Neural progenitor cell (in vitro differentiated cells): ENCODE measurements around the gene ST6GALNAC2. TPM values are rescaled to one million over a fixed set of nuclear protein-coding genes. Genes with fewer than 3 reads are reported as not detected.

Experiments used
- DNase-seq: peaks from one replicate; pipeline ENCODE4 v3.0.0-alpha.2; 2016; ENCODE audit warnings: low spot score
- H2AFZ ChIP-seq: fragments of 200-600 bp; sonication (generic); replicated peaks from 2 replicates; pipeline ENCODE4 v1.6.1; 2016; ENCODE audit warnings: antibody characterized with exemption
- H3F3A ChIP-seq: fragments of 200-600 bp; sonication (generic); 2 replicates; pipeline ENCODE4 v1.6.1; 2016; ENCODE audit warnings: antibody characterized with exemption, low read depth
- H3K27ac ChIP-seq: fragments of 200-600 bp; sonication (generic); 2 replicates; pipeline ENCODE4 v1.5.1; 2016; ENCODE audit warnings: mild to moderate bottlenecking
- H3K27me3 ChIP-seq: fragments of 200-600 bp; sonication (generic); 2 replicates; pipeline ENCODE4 v1.6.1; 2016; ENCODE audit warnings: mild to moderate bottlenecking, moderate library complexity
- H3K36me3 ChIP-seq: fragments of 200-600 bp; sonication (generic); 2 replicates; pipeline ENCODE4 v1.5.1; 2016
- H3K4me1 ChIP-seq: fragments of 200-600 bp; sonication (generic); 2 replicates; pipeline ENCODE4 v1.6.1; 2016; ENCODE audit warnings: mixed run types
- H3K4me2 ChIP-seq: fragments of 200-600 bp; sonication (generic); 2 replicates; pipeline ENCODE4 v1.6.1; 2016
- H3K4me3 ChIP-seq: fragments of 200-600 bp; sonication (generic); 2 replicates; pipeline ENCODE4 v1.5.1; 2016
- H3K79me2 ChIP-seq: fragments of 200-600 bp; sonication (generic); 2 replicates; pipeline ENCODE4 v1.6.1; 2016; ENCODE audit warnings: low read depth
- H3K9ac ChIP-seq: fragments of 200-600 bp; sonication (generic); 2 replicates; pipeline ENCODE4 v1.6.1; 2016
- H3K9me3 ChIP-seq: fragments of 200-600 bp; sonication (generic); 2 replicates; pipeline ENCODE4 v1.5.1; 2016; ENCODE audit warnings: low read depth
- H4K20me1 ChIP-seq: fragments of 200-600 bp; sonication (generic); 2 replicates; pipeline ENCODE4 v1.6.1; 2016; ENCODE audit warnings: low read depth
- H3K27ac Mint-ChIP-seq: 3 replicates; pipeline ENCODE4 v1.8.0; 2021; ENCODE audit warnings: mixed read lengths
- H3K27me3 Mint-ChIP-seq: 2 replicates; pipeline ENCODE4 v1.8.0; 2022; ENCODE audit warnings: low read depth, mild to moderate bottlenecking, inconsistent platforms, moderate library complexity, mixed read lengths; ENCODE audit not compliant: insufficient read depth
- H3K36me3 Mint-ChIP-seq: 3 replicates; pipeline ENCODE4 v1.8.0; 2021; ENCODE audit warnings: mixed read lengths
- H3K4me1 Mint-ChIP-seq: 3 replicates; pipeline ENCODE4 v1.8.0; 2021; ENCODE audit warnings: mixed read lengths
- H3K4me3 Mint-ChIP-seq: 3 replicates; pipeline ENCODE4 v1.8.0; 2021; ENCODE audit warnings: mild to moderate bottlenecking, moderate library complexity, mixed read lengths
- H3K9me3 Mint-ChIP-seq: 3 replicates; pipeline ENCODE4 v1.8.0; 2020; ENCODE audit warnings: mixed read lengths
- CTCF ChIP-seq: fragments of 200-600 bp; sonication (generic); IDR thresholded peaks from 2 replicates; pipeline ENCODE4 v1.5.1; 2017; ENCODE audit warnings: antibody characterized with exemption, mild to moderate bottlenecking
- EZH2 ChIP-seq: fragments of 200-600 bp; sonication (generic); IDR thresholded peaks from 2 replicates; pipeline ENCODE4 v1.6.1; 2017; ENCODE audit warnings: antibody characterized with exemption, mild to moderate bottlenecking, moderate library complexity
- EZH2phosphoT487 ChIP-seq: fragments of 200-600 bp; sonication (generic); IDR thresholded peaks from 2 replicates; pipeline ENCODE4 v1.6.1; 2017; ENCODE audit warnings: antibody characterized with exemption
- total RNA-seq: library from RNA; depleted of rRNA; stranded (reverse); fragments of >200 nt; gene quantifications from 2 replicates; pipeline ENCODE4 v1.2.3, GENCODE V29; 2015; ENCODE audit warnings: low replicate concordance

Gene ST6GALNAC2
- total RNA-seq, 1 donor from 2014 or later, result not detected

- H3K9me3 ChIP-seq, result no peaks in the 10 kb centered on the region
- H3K9ac ChIP-seq, result peak overlapping the region; percentile 89
- no peaks in the 10 kb centered on the region for H3K27me3 ChIP-seq
- H3F3A ChIP-seq, result peaks cover 20% of the 10 kb centered on the region
- Mint-ChIP-seq H3K36me3 (peaks cover 12% of the 10 kb centered on the region), H3K27ac (peak overlapping the region; percentile 96), H3K4me1 (peaks cover 32% of the 10 kb centered on the region), H3K9me3 (no peaks in the 10 kb centered on the region), H3K27me3 (no peaks in the 10 kb centered on the region), H3K4me3 (peak overlapping the region; percentile 98)
- peaks cover 43% of the 10 kb centered on the region for H4K20me1 ChIP-seq
- H3K79me2 ChIP-seq, result peaks cover 47% of the 10 kb centered on the region
- peaks cover 17% of the 10 kb centered on the region for H3K4me1 ChIP-seq
- TF ChIP-seq CTCF (peak; percentile 75), EZH2phosphoT487 (no peak), EZH2 (no peak)
- peak overlapping the region; percentile 95 for H3K4me2 ChIP-seq
- no peak overlapping the region for H3K27ac ChIP-seq
- H3K36me3 ChIP-seq, result peaks cover 8% of the 10 kb centered on the region
- peak overlapping the region; percentile 71 for H3K4me3 ChIP-seq
- H2AFZ ChIP-seq, result peak overlapping the region; percentile 77
- DNase-seq, result peak; percentile 98
Measured at GRCh38 chr17:76557368-76558197, 28.1 kb downstream of the ST6GALNAC2 start.

GRCh38 chr17:76556765-76557367 is 28.8 kb downstream of the ST6GALNAC2 start:
- Mint-ChIP-seq H3K36me3 (peaks cover 11% of the 10 kb centered on the region), H3K4me3 (peak overlapping the region; percentile 98), H3K9me3 (no peaks in the 10 kb centered on the region), H3K27ac (peak overlapping the region; percentile 96), H3K27me3 (no peaks in the 10 kb centered on the region), H3K4me1 (peaks cover 32% of the 10 kb centered on the region)
- Histone ChIP-seq H3F3A (peaks cover 19% of the 10 kb centered on the region), H3K4me1 (peaks cover 17% of the 10 kb centered on the region), H4K20me1 (peaks cover 38% of the 10 kb centered on the region), H3K27ac (no peak overlapping the region), H2AFZ (peak overlapping the region; percentile 77), H3K9me3 (no peaks in the 10 kb centered on the region), H3K27me3 (no peaks in the 10 kb centered on the region), H3K79me2 (peaks cover 43% of the 10 kb centered on the region), H3K36me3 (peaks cover 7% of the 10 kb centered on the region), H3K9ac (no peak overlapping the region), H3K4me3 (peak overlapping the region; percentile 71), H3K4me2 (peak overlapping the region; percentile 95)
- TF ChIP-seq EZH2 (no peak), CTCF (no peak), EZH2phosphoT487 (no peak)
- peak; percentile 25 for DNase-seq

GRCh38 chr17:76554131-76554530 is 31.5 kb downstream of the ST6GALNAC2 start:
- H3K79me2 ChIP-seq, result peaks cover 16% of the 10 kb centered on the region
- H3K4me2 ChIP-seq, result no peak overlapping the region
- DNase-seq, result no peak
- H3K9ac ChIP-seq, result no peak overlapping the region
- no peaks in the 10 kb centered on the region for H3K9me3 ChIP-seq
- Mint-ChIP-seq H3K27me3 (no peaks in the 10 kb centered on the region), H3K4me1 (peaks cover 26% of the 10 kb centered on the region), H3K4me3 (no peak overlapping the region), H3K36me3 (peaks cover 3% of the 10 kb centered on the region), H3K27ac (no peak overlapping the region), H3K9me3 (no peaks in the 10 kb centered on the region)
- peaks cover 11% of the 10 kb centered on the region for H4K20me1 ChIP-seq
- no peaks in the 10 kb centered on the region for H3K27me3 ChIP-seq
- H3K27ac ChIP-seq, result no peak overlapping the region
- H3K4me3 ChIP-seq, result no peak overlapping the region
- no peak overlapping the region for H2AFZ ChIP-seq
- H3F3A ChIP-seq, result peaks cover 3% of the 10 kb centered on the region
- H3K4me1 ChIP-seq, result peaks cover 16% of the 10 kb centered on the region
- no peaks in the 10 kb centered on the region for H3K36me3 ChIP-seq
- TF ChIP-seq EZH2phosphoT487, result no peak
- TF ChIP-seq EZH2, result no peak
- no peak for TF ChIP-seq CTCF
